ENCODE data around the gene PHF13. TPM values are rescaled to one million over a fixed set of nuclear protein-coding genes. Genes with fewer than 3 reads are reported as not detected.
A peak's percentile ranks its signal among the peaks of the same experiment; 100 is the strongest.

Gene PHF13
- total and polyA plus RNA-seq, 2 donors (not counting 3 experiments of a cell fraction or from before 2014, with no cell fraction given): 5.6 to 18.6 TPM

DNA sequence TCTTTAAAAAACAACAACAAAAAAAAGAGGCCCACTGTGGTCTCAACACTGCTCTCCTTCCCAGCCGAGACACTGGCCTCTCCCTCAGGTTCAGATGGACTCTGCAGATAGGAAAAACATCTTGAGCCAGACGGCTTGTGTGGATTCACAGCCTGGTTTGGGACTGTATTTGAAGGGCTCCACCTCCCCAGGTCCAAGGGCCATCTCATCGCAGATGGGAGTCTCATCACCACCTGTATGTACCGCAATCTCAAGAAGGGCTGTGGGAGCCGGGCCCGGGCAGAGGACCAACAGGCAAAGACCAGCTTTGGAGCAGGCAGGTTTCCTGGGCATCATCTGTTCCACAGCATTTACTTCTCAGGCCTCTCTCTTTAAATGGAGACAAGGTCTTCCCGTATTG lies 23.5 kb upstream of the PHF13 start:
- CTCF ChIA-PET: interaction anchor here (0.7 kb wide), 1 partner anchor 18 kb away, joined by 3 read pairs; no protein-coding TSS in a partner anchor
- POLR2A ChIA-PET: interaction anchor here (0.6 to 1.2 kb wide), 2 partner anchors 10 to 42 kb away, joined by 4 to 5 read pairs; no protein-coding TSS in a partner anchor
- no peak for TF ChIP-seq JUN (IDR thresholded peaks at IDR 0.05; ENCODE audit: borderline replicate concordance, insufficient read depth, insufficient read length, low read depth)
- TF ChIP-seq MYC (IDR thresholded peaks at IDR 0.05; ENCODE audit: low read depth, low read length): no peak
- TF ChIP-seq, protein P1, sequence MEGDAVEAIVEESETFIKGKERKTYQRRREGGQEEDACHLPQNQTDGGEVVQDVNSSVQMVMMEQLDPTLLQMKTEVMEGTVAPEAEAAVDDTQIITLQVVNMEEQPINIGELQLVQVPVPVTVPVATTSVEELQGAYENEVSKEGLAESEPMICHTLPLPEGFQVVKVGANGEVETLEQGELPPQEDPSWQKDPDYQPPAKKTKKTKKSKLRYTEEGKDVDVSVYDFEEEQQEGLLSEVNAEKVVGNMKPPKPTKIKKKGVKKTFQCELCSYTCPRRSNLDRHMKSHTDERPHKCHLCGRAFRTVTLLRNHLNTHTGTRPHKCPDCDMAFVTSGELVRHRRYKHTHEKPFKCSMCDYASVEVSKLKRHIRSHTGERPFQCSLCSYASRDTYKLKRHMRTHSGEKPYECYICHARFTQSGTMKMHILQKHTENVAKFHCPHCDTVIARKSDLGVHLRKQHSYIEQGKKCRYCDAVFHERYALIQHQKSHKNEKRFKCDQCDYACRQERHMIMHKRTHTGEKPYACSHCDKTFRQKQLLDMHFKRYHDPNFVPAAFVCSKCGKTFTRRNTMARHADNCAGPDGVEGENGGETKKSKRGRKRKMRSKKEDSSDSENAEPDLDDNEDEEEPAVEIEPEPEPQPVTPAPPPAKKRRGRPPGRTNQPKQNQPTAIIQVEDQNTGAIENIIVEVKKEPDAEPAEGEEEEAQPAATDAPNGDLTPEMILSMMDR (IDR thresholded peaks at IDR 0.05; ENCODE audit: extremely low read depth in 1 of 2, insufficient read depth in 1 of 2, low read depth in 1 of 2, low read length in 2 of 2): no peak
- peak; percentile 20 for TF ChIP-seq POLR2AphosphoS5 (IDR thresholded peaks at IDR 0.05; ENCODE audit: insufficient read depth, low read depth, low read length)
- TF ChIP-seq FOS (IDR thresholded peaks at IDR 0.05; ENCODE audit: borderline replicate concordance, insufficient read depth, low read length): no peak

DNA sequence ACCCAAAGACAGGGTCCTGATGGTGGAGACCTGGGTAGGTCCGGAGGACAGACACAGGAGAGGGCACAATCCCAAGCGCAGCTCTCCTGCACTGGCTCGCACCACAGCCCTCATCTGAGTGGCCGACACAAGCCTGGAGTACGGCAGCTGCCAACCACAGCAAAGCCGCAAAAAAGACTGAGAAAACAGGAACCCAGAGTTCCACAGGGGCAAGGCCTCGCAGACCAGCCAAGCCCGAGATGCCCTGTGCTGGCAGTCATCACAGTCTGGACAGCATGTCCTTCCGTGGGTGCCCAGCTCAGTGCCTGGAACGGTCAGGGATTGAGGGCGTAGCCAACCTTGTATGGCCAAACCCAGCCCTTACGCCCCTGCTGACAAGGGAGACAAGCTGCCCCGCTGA lies 22.3 kb upstream of the PHF13 start:
- Histone ChIP-seq H3K4me2 (ENCODE audit: insufficient read depth, low read length) (no peak overlapping the region), H3K36me3 (ENCODE audit: control insufficient read depth in 2 of 2, extremely low read depth in 1 of 2, insufficient read depth in 2 of 2, low read length in 2 of 2) (peaks cover 4 to 40% of the 10 kb centered on the region in 2 experiments), H3K9ac (replicated peaks; ENCODE audit: extremely low read depth, insufficient read depth, low read length) (no peak overlapping the region), H4K20me1 (replicated peaks; ENCODE audit: control insufficient read depth, extremely low read depth, insufficient read depth, low read length) (no peaks in the 10 kb centered on the region), H3K79me2 (ENCODE audit: control insufficient read depth, insufficient read depth, low read length) (peaks cover 4% of the 10 kb centered on the region), H3K27ac (ENCODE audit: insufficient read depth, low read depth, low read length) (no peak overlapping the region), H3K9me3 (replicated peaks; ENCODE audit: control insufficient read depth, insufficient read depth, low read length) (no peaks in the 10 kb centered on the region), H3K9me1 (replicated peaks; ENCODE audit: control insufficient read depth, extremely low read depth, insufficient read depth, low read length) (no peaks in the 10 kb centered on the region), H3K4me3 (replicated peaks in 1 of 3; ENCODE audit: insufficient read depth in 1 of 3, low read depth in 1 of 3, low read length in 3 of 3) (no peak overlapping the region), H2AFZ (ENCODE audit: low read depth, low read length) (no peak overlapping the region), H3K4me1 (ENCODE audit: control insufficient read depth, extremely low read depth, insufficient read depth, low read length) (no peaks in the 10 kb centered on the region), H3K27me3 (ENCODE audit: control insufficient read depth in 2 of 2, insufficient read depth in 2 of 2, low read length in 2 of 2) (no peaks in the 10 kb centered on the region)
- CTCF ChIA-PET: no interaction called here
- intact Hi-C loops (cut with micrococcal nuclease) (no loop called here), dilution Hi-C loops (cut with MboI; ENCODE audit: extremely low pct_ligation_motif_present, low sequenced_read_pairs) (no loop called here)
- POLR2A ChIA-PET: no interaction called here
- TF ChIP-seq, protein P2, sequence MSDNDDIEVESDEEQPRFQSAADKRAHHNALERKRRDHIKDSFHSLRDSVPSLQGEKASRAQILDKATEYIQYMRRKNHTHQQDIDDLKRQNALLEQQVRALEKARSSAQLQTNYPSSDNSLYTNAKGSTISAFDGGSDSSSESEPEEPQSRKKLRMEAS (IDR thresholded peaks at IDR 0.05; ENCODE audit: insufficient read depth, insufficient read length): no peak
- TF ChIP-seq POLR2A (IDR thresholded peaks at IDR 0.05; ENCODE audit: low read depth, low read length): no peak
- TF ChIP-seq FOS (IDR thresholded peaks at IDR 0.05; ENCODE audit: borderline replicate concordance, insufficient read depth, low read length): no peak
- no peak for TF ChIP-seq POLR2AphosphoS5 (IDR thresholded peaks at IDR 0.05; ENCODE audit: insufficient read depth, low read depth, low read length)
- no peak for TF ChIP-seq MYC (IDR thresholded peaks at IDR 0.05; ENCODE audit: low read depth, low read length)
- TF ChIP-seq, protein P1 (IDR thresholded peaks at IDR 0.05; ENCODE audit: extremely low read depth in 1 of 2, insufficient read depth in 1 of 2, low read depth in 1 of 2, low read length in 2 of 2): no peak
- no peak for TF ChIP-seq EZH2 (IDR thresholded peaks at IDR 0.05; ENCODE audit: borderline replicate concordance, low read depth, low read length, severe bottlenecking)
- no peak for TF ChIP-seq JUN (IDR thresholded peaks at IDR 0.05; ENCODE audit: borderline replicate concordance, insufficient read depth, insufficient read length, low read depth)
- TF ChIP-seq GATA2 (IDR thresholded peaks at IDR 0.05; ENCODE audit: insufficient read depth, insufficient read length, low read depth, low read length): no peak
- FAIRE-seq: no peak
- DNase-seq (ENCODE audit: low read depth, low spot score): peak; percentile 10
- no TSS peak for BruUV-seq (replicated peaks)

More for the DNA sequence above, 23.5 kb upstream of the PHF13 start:
- H3K4me3 ChIP-seq (replicated peaks in 1 of 3; ENCODE audit: insufficient read depth in 1 of 3, low read depth in 1 of 3, low read length in 3 of 3): no peak overlapping the region
- H2AFZ ChIP-seq (ENCODE audit: low read depth, low read length): no peak overlapping the region
- H4K20me1 ChIP-seq (replicated peaks; ENCODE audit: control insufficient read depth, extremely low read depth, insufficient read depth, low read length): no peaks in the 10 kb centered on the region
- no peaks in the 10 kb centered on the region for H3K9me1 ChIP-seq (replicated peaks; ENCODE audit: control insufficient read depth, extremely low read depth, insufficient read depth, low read length)
- H3K9me3 ChIP-seq (replicated peaks; ENCODE audit: control insufficient read depth, insufficient read depth, low read length): no peaks in the 10 kb centered on the region
- DNase-seq (ENCODE audit: low read depth, low spot score) (no peak), FAIRE-seq (no peak)
- no peaks in the 10 kb centered on the region for H3K4me1 ChIP-seq (ENCODE audit: control insufficient read depth, extremely low read depth, insufficient read depth, low read length)
- H3K9ac ChIP-seq (replicated peaks; ENCODE audit: extremely low read depth, insufficient read depth, low read length): no peak overlapping the region
- no TSS peak for BruUV-seq (replicated peaks)
- H3K27me3 ChIP-seq (ENCODE audit: control insufficient read depth in 2 of 2, insufficient read depth in 2 of 2, low read length in 2 of 2): no peaks in the 10 kb centered on the region
- dilution Hi-C loops (cut with MboI; ENCODE audit: extremely low pct_ligation_motif_present, low sequenced_read_pairs): no loop called here
- peaks cover 2 to 35% of the 10 kb centered on the region in 2 experiments for H3K36me3 ChIP-seq (ENCODE audit: control insufficient read depth in 2 of 2, extremely low read depth in 1 of 2, insufficient read depth in 2 of 2, low read length in 2 of 2)
- no peak overlapping the region for H3K27ac ChIP-seq (ENCODE audit: insufficient read depth, low read depth, low read length)
- H3K79me2 ChIP-seq (ENCODE audit: control insufficient read depth, insufficient read depth, low read length): no peaks in the 10 kb centered on the region
- no peak overlapping the region for H3K4me2 ChIP-seq (ENCODE audit: insufficient read depth, low read length)
- intact Hi-C loops (cut with micrococcal nuclease): no loop called here
